HUES48 (cell line): ENCODE results near the gene DDX39B.

Source experiments
- H3K27ac ChIP-seq: one replicate; pipeline ENCODE4 v1.7.0; 2013; ENCODE audit warnings: low read depth, low read length, inconsistent platforms
- H3K27me3 ChIP-seq: 2 replicates; pipeline ENCODE4 v1.6.1; 2013; ENCODE audit warnings: mild to moderate bottlenecking, low read length; ENCODE audit not compliant: control insufficient read depth, insufficient read depth
- H3K36me3 ChIP-seq: 2 replicates; pipeline ENCODE4 v1.6.1; 2013; ENCODE audit warnings: low read length; ENCODE audit not compliant: control insufficient read depth, insufficient read depth
- H3K4me1 ChIP-seq: 2 replicates; pipeline ENCODE4 v1.6.1; 2013; ENCODE audit warnings: mild to moderate bottlenecking, low read length; ENCODE audit not compliant: control insufficient read depth, insufficient read depth
- H3K4me3 ChIP-seq: 2 replicates; pipeline ENCODE4 v1.5.1; 2013; ENCODE audit warnings: mild to moderate bottlenecking, low read depth, low read length
- H3K9ac ChIP-seq: 2 replicates; pipeline ENCODE4 v1.6.1; 2013; ENCODE audit warnings: mild to moderate bottlenecking, low read depth, low read length, moderate library complexity
- H3K9me3 ChIP-seq: 2 replicates; pipeline ENCODE4 v1.6.1; 2013; ENCODE audit warnings: low read length; ENCODE audit not compliant: control insufficient read depth, insufficient read depth

The DDX39B gene

DNA sequence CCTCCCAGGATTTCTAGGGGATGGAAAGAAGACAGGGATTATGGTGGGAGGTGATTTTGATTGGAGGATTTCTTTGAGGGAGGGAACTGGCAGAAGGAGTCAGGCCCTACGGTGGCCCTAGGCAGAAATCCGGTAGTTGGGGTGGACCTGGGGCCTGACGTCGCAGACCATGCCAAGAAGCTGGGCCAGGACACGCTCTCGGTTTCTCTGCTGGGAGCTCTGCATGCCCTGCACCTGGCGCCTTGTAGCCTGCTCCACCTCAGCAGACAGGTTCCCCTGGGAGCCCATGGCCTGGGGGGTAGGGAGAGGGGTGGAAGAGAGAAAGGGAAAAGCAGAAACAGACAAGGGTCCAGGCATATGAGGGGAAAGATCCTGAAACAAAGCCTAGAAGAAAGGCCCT, 3.5 kb upstream of the DDX39B start:
- Histone ChIP-seq H3K4me1 (peaks cover 14% of the 10 kb centered on the region), H3K27ac (no peak overlapping the region), H3K4me3 (no peak overlapping the region; the same call in 1 of the 2 replicates), H3K9me3 (no peaks in the 10 kb centered on the region), H3K36me3 (peaks cover 25% of the 10 kb centered on the region), H3K27me3 (no peaks in the 10 kb centered on the region), H3K9ac (no peak overlapping the region)

GRCh38 chr6:31544676-31545075, 2.9 kb upstream of the DDX39B start:
- Histone ChIP-seq H3K36me3 (peaks cover 27% of the 10 kb centered on the region), H3K4me1 (peaks cover 20% of the 10 kb centered on the region), H3K27me3 (no peaks in the 10 kb centered on the region), H3K27ac (no peak overlapping the region), H3K4me3 (no peak overlapping the region), H3K9me3 (no peaks in the 10 kb centered on the region), H3K9ac (no peak overlapping the region)

DNA sequence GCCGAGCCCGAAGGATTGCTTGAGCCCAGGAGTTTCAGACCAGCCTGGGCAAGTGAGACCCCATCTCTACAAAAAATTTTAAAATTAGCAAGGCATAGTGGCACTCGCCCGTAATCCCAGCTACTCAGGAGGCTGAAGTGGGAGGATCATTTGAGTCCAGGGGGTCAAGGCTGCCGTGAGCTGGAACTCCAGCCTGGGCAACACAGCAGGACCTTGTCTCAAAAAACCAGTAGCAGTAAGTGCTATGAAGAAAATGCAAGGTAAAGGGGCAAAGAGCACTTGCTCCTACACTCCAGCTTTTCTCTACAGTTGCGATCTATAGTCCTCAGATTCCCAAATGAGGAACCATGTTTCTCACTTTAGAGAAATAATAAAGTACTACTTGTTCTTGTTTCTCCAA, 1.8 kb upstream of the DDX39B start:
- Histone ChIP-seq H3K9me3 (no peaks in the 10 kb centered on the region), H3K4me1 (peaks cover 30% of the 10 kb centered on the region), H3K27ac (no peak overlapping the region), H3K4me3 (no peak overlapping the region), H3K9ac (no peak overlapping the region), H3K27me3 (no peaks in the 10 kb centered on the region), H3K36me3 (peaks cover 27% of the 10 kb centered on the region)

DNA sequence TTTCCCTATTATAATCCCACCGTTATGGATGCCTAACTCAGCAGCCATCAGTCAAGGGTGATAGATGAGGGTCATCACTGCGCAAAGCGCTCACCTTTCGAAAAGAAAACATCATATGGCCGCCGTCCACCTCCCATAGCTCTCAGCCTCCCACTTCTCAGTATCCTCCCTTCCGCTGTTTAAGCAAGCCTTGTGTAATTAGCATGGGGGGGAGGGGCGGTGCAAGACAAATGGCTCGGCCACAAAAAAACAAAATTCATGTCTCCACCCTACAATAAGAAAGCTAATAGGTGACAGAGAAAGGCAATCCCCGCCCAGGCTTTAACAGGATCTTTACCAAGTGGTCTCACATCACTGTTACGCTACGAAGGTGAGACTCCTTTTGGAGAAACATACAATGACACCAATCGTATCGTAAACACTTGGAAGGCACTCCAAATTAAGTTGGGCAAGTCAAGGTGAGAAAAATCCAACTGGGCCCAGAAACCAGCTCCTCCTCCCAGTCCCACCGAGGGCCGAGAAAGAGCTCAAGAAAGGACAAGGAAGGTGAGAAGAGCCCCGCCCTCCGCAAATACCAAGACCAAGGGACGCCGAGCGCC, 645 bp downstream of the DDX39B start:
- peak overlapping the region; percentile 99 for H3K27ac ChIP-seq
- H3K9ac ChIP-seq = peak overlapping the region; percentile 97
- no peaks in the 10 kb centered on the region for H3K9me3 ChIP-seq
- no peaks in the 10 kb centered on the region for H3K27me3 ChIP-seq
- peak overlapping the region; percentile 97 for H3K4me3 ChIP-seq
- peaks cover 28% of the 10 kb centered on the region for H3K4me1 ChIP-seq
- peaks cover 47% of the 10 kb centered on the region for H3K36me3 ChIP-seq

GRCh38 chr6:31540640-31541039, 1.2 kb downstream of the DDX39B start:
- Histone ChIP-seq H3K4me3 (peak overlapping the region; percentile 97), H3K27ac (no peak overlapping the region), H3K36me3 (peaks cover 52% of the 10 kb centered on the region), H3K9ac (peak overlapping the region; percentile 97), H3K9me3 (no peaks in the 10 kb centered on the region), H3K27me3 (no peaks in the 10 kb centered on the region), H3K4me1 (peaks cover 23% of the 10 kb centered on the region)

DNA sequence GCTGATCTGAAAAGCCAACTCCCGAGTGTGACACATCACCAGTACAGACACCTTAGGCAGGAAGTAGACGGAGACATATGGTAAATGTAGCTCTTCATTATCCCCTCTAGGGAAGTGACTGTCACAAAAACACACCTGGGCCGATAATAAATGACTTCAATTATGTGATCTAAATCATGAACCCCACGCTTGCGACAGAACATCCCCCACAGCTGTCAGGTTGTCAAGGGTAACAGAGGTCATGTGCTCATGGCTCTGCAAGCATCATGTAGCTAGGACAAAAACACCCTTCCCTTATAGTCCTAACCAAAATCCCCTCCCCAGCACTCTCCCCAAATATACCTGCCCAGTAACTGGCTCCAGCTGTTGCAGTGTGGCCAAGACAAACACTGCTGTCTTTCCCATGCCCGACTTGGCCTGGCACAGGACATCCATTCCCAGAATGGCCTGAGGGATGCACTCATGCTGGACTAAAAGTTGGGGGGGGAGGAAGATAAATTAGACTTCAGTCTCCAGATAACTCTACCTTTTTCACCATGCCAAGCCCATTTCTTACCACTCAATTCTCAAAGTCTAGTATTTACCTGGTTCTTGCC, 2.9 kb downstream of the DDX39B start:
- peak overlapping the region; percentile 9; the same call in 1 of the 2 replicates for H3K9ac ChIP-seq

GRCh38 chr6:31535538-31536324, 6.1 kb downstream of the DDX39B start:
- Histone ChIP-seq H3K4me3 (no peak overlapping the region), H3K27ac (no peak overlapping the region), H3K9me3 (no peaks in the 10 kb centered on the region), H3K36me3 (peaks cover 100% of the 10 kb centered on the region), H3K27me3 (no peaks in the 10 kb centered on the region), H3K4me1 (peaks cover 18% of the 10 kb centered on the region), H3K9ac (no peak overlapping the region)

More for the DNA sequence above, 2.9 kb downstream of the DDX39B start:
- H3K27ac ChIP-seq = no peak overlapping the region
- H3K36me3 ChIP-seq = peaks cover 70% of the 10 kb centered on the region
- no peaks in the 10 kb centered on the region for H3K27me3 ChIP-seq
- no peaks in the 10 kb centered on the region for H3K9me3 ChIP-seq
- peak overlapping the region; percentile 97; the same call in 1 of the 2 replicates for H3K4me3 ChIP-seq
- peaks cover 22% of the 10 kb centered on the region for H3K4me1 ChIP-seq

- peaks cover 100% of the 10 kb centered on the region for H3K36me3 ChIP-seq
- no peaks in the 10 kb centered on the region for H3K27me3 ChIP-seq
- H3K4me3 ChIP-seq = no peak overlapping the region
- H3K27ac ChIP-seq = no peak overlapping the region
- peaks cover 9% of the 10 kb centered on the region; the same call in 1 of the 2 replicates for H3K4me1 ChIP-seq
- no peaks in the 10 kb centered on the region for H3K9me3 ChIP-seq
- H3K9ac ChIP-seq = no peak overlapping the region
Observed at GRCh38 chr6:31534521-31535040, 7.2 kb downstream of the DDX39B start.

- H3K4me3 ChIP-seq = no peak overlapping the region
- no peak overlapping the region for H3K27ac ChIP-seq
- H3K27me3 ChIP-seq = no peaks in the 10 kb centered on the region
- no peaks in the 10 kb centered on the region for H3K9me3 ChIP-seq
- peaks cover 3% of the 10 kb centered on the region; the same call in 1 of the 2 replicates for H3K4me1 ChIP-seq
- peaks cover 97% of the 10 kb centered on the region for H3K36me3 ChIP-seq
- no peak overlapping the region for H3K9ac ChIP-seq
Observed at GRCh38 chr6:31534011-31534410, 7.8 kb downstream of the DDX39B start.

GRCh38 chr6:31533455-31533841, 8.4 kb downstream of the DDX39B start:
- Histone ChIP-seq H3K4me1 (no peaks in the 10 kb centered on the region), H3K36me3 (peaks cover 91% of the 10 kb centered on the region), H3K9ac (no peak overlapping the region), H3K9me3 (no peaks in the 10 kb centered on the region), H3K27me3 (no peaks in the 10 kb centered on the region), H3K27ac (no peak overlapping the region), H3K4me3 (no peak overlapping the region)
